Stimulated activated naive CD8-positive, alpha-beta T cell treated with anti-CD3 and anti-CD28 coated beads, Interleukin-15, Interleukin-2, amounts not matched to agents 100 ng/mL and 50 ng/mL, for 24 hours (primary cell): ENCODE data around the gene ANKRD36.
"Not testable (repeated sequence)": the region's sequence is repeated elsewhere in the genome, so short reads cannot be mapped to it uniquely, and the experiment has no call there.

Experiments used
- H3K27ac Mint-ChIP-seq: one replicate; pipeline ENCODE4 v1.8.0; 2021; ENCODE audit warnings: mild to moderate bottlenecking, mixed read lengths
- H3K27me3 Mint-ChIP-seq: one replicate; pipeline ENCODE4 v1.8.0; 2021; ENCODE audit warnings: mixed read lengths
- H3K36me3 Mint-ChIP-seq: one replicate; pipeline ENCODE4 v1.8.0; 2021; ENCODE audit warnings: low read depth, mixed read lengths
- H3K4me1 Mint-ChIP-seq: one replicate; pipeline ENCODE4 v1.8.0; 2021; ENCODE audit warnings: low read depth, mixed read lengths
- H3K4me3 Mint-ChIP-seq: one replicate; pipeline ENCODE4 v1.8.0; 2021; ENCODE audit warnings: mild to moderate bottlenecking, mixed read lengths
- H3K9me3 Mint-ChIP-seq: one replicate; pipeline ENCODE4 v1.8.0; 2021; ENCODE audit warnings: mixed read lengths

The ANKRD36 gene

GRCh38 chr2:97094772-97095611 lies 18.0 kb upstream of the ANKRD36 start, which contains the start of gene FAHD2B:
TSS of gene FAHD2B (minus strand) at chr2:97094882. CDS start at chr2:97091706, 3,176 bp downstream.
- Mint-ChIP-seq H3K27me3 (peaks cover 12% of the 10 kb centered on the region), H3K4me1 (peaks cover 12% of the 10 kb centered on the region), H3K27ac (peak within 1 kb of the TSS; percentile 16), H3K4me3 (peak within 1 kb of the TSS; percentile 79)
- H3K36me3 Mint-ChIP-seq, H3K9me3 Mint-ChIP-seq: not testable (repeated sequence)

DNA sequence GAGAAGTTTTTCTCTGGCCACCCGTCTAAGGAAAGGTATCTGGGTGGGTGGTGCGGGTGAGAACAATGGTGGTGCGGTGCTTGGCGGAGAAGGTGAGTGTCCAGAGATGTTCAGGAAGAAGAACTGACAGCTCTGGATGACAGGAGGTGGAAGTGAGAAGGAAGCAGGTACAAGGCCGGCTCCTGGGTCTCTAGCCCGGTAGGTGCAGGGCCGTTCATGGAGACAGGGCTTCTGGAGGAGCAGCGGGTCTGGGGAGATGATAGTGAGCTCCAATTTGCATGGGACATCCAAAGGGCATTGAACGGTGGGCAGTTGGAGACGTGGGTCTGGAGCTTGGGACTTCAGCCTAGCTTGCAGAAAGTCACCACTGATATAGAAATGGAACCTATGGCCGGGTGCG lies 17.3 kb upstream of the ANKRD36 start:
- no peak overlapping the region for H3K27ac Mint-ChIP-seq
- no peaks in the 10 kb centered on the region for H3K9me3 Mint-ChIP-seq
- H3K27me3 Mint-ChIP-seq: peaks cover 14% of the 10 kb centered on the region
- H3K4me1 Mint-ChIP-seq: peaks cover 12% of the 10 kb centered on the region
- H3K36me3 Mint-ChIP-seq: no peaks in the 10 kb centered on the region
- peak overlapping the region; percentile 79 for H3K4me3 Mint-ChIP-seq

GRCh38 chr2:97098786-97099372 lies 14.1 kb upstream of the ANKRD36 start:
- peaks cover 19% of the 10 kb centered on the region for H3K27me3 Mint-ChIP-seq
- not testable (repeated sequence) for H3K4me1 Mint-ChIP-seq, H3K36me3 Mint-ChIP-seq, H3K27ac Mint-ChIP-seq, H3K9me3 Mint-ChIP-seq, H3K4me3 Mint-ChIP-seq

DNA sequence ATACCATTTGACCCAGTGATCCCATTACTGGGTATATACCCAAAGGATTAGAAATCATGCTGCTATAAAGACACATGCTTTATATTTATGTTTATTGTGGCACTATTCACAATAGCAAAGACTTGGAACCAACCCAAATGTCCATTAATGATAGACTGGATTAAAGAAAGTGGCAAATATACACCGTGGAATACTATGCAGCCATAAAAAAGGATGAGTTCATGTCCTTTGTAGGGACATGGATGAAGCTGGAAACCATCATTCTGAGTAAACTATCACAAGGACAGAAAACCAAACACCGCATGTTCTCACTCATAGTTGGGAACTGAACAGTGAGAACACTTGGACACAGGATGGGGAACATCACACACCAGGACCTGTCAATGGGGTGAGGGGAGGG lies 6.1 kb upstream of the ANKRD36 start:
- H3K4me1 Mint-ChIP-seq, H3K4me3 Mint-ChIP-seq, H3K36me3 Mint-ChIP-seq, H3K27ac Mint-ChIP-seq, H3K9me3 Mint-ChIP-seq: not testable (repeated sequence)
- H3K27me3 Mint-ChIP-seq: peaks cover 26% of the 10 kb centered on the region

DNA sequence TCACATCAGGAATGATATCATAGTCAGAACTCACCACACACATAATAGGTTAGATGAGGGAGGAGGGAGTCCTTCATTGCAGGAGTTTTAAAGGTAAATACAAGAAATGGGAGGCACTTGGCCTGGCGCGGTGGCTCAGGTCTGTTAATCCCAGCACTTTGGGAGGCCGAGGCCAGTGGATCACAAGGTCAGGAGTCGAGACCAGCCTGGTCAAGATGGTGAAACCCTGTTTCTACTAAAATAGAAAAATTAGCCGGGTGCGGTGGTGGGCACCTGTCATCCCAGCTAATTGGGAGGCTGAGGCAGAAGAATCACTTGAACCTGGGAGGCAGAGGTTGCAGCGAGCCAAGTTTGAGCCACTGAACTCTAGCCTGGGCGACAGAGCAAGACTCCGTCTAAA lies 1.7 kb upstream of the ANKRD36 start:
- not testable (repeated sequence) for H3K9me3 Mint-ChIP-seq, H3K4me3 Mint-ChIP-seq, H3K27ac Mint-ChIP-seq, H3K36me3 Mint-ChIP-seq, H3K27me3 Mint-ChIP-seq
- peaks cover 10% of the 10 kb centered on the region for H3K4me1 Mint-ChIP-seq

DNA sequence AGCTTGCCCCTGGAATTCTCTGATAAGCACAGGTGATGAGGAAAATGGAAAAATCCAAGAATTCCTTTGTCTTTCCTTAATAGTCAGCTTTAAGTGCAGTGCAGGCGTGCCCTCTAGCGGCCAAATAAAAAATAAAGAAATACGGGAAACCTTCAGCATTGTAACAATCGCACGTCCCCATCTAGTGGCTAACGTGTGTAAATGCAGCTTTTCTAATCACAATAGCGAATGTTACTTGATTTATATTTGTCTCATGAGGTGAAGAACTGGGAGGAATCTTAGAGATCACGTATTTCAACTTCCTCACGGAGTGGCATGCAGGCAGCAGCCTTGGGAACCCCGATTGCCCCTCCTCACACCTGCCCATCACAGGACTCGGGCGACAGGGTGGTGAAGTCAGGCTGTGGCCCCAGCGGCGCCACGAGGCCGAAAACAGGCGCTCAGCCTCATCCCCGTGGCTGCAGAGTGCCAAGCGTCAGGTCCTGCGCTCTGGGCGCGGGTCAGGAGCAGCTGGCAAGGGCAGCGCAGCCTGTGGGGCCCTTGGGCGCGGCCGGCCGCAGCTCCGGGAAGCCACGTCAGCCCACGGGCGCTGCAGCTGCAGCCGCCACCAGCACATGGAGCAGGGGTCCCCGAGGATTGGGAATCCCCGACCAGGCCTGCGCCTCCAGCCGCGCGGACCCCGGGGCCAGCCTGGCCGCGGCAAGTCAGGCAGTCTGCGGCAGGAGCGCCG lies 468 bp upstream of the ANKRD36 start:
- not testable (repeated sequence) for H3K36me3 Mint-ChIP-seq, H3K9me3 Mint-ChIP-seq, H3K27me3 Mint-ChIP-seq
- H3K4me3 Mint-ChIP-seq: peak overlapping the region; percentile 87
- H3K27ac Mint-ChIP-seq: peak overlapping the region; percentile 86
- H3K4me1 Mint-ChIP-seq: peaks cover 10% of the 10 kb centered on the region

DNA sequence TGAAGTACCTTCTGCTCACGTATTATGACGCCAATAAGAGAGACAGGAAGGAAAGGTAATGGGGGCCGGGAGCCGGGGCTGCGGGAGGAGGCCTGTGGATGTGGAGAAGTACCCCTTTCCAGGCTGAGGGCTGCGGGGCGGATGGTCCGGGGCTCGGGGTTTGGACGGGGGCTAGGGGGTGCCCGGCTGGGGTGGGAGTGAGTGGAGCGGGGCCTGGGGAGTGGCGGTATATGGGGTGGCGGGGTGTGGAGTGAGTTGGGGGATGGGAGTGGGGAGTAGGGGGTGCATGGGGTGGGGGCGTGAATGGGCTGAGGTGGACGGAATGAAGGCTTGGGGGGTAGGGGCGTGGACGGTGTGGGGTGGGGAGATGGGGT lies 916 bp downstream of the ANKRD36 start:
- H3K4me1 Mint-ChIP-seq: peaks cover 10% of the 10 kb centered on the region
- peak overlapping the region; percentile 99 for H3K4me3 Mint-ChIP-seq
- not testable (repeated sequence) for H3K9me3 Mint-ChIP-seq, H3K36me3 Mint-ChIP-seq, H3K27me3 Mint-ChIP-seq
- peak overlapping the region; percentile 99 for H3K27ac Mint-ChIP-seq

DNA sequence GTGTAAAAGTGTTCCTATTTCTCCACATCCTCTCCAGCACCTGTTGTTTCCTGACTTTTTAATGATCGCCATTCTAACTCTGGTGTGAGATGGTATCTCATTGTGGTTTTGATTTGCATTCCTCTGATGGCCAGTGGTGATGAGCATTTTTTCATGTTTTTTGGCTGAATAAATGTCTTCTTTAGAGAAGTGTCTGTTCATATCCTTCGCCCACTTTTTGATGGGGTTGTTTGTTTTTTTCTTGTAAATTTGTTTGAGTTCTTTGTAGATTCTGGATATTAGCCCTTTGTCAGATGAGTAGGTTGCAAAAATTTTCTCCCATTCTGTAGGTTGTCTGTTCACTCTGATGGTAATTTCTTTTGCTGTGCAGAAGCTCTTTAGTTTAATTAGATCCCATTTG lies 16.1 kb downstream of the ANKRD36 start:
- not testable (repeated sequence) for H3K27me3 Mint-ChIP-seq, H3K4me3 Mint-ChIP-seq, H3K4me1 Mint-ChIP-seq, H3K27ac Mint-ChIP-seq, H3K9me3 Mint-ChIP-seq
- H3K36me3 Mint-ChIP-seq: peaks cover 34% of the 10 kb centered on the region

DNA sequence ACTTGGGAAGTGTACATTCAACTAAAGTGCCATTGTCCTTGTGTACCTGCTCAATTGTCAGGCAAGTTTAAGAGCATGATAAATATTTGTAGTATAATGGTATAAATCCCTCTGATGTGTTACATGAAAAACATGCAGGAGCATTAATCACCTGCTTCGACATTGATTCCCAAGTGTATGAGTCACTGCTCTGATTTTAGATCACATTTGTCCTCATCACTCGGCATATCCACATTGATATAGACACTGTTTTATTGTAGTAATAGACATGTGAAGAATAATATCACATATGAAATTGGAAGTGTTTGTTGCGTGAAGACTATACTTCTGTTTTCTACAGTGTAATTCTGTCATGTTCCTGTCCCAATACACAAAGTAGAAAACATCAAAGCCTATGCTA lies 31.1 kb downstream of the ANKRD36 start:
- H3K4me3 Mint-ChIP-seq, H3K27me3 Mint-ChIP-seq, H3K27ac Mint-ChIP-seq, H3K4me1 Mint-ChIP-seq, H3K9me3 Mint-ChIP-seq: not testable (repeated sequence)
- H3K36me3 Mint-ChIP-seq: peaks cover 33% of the 10 kb centered on the region

- H3K27me3 Mint-ChIP-seq, H3K9me3 Mint-ChIP-seq, H3K4me3 Mint-ChIP-seq, H3K27ac Mint-ChIP-seq, H3K4me1 Mint-ChIP-seq: not testable (repeated sequence)
- peaks cover 54% of the 10 kb centered on the region for H3K36me3 Mint-ChIP-seq
These were observed 53.6 kb downstream of the ANKRD36 start for GRCh38 chr2:97166548-97166947.

DNA sequence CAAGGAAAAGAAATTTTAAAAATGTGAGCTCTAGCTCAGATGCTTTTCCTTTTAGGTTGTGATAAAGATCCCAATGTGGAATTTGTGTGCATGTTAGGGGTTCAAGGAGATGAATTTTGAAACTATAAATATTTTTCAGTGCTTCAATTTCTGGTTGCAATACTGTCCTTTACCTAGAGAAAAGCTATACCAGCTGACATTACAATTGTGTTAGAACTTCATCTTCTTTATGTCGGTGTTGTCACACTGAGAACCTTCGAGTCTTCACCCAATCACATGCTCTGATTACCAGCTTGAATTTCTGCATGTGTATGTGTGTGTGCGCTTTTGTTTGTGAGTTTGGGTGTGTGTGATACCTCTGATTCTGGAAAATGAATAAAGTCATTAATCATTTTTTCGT lies 55.0 kb downstream of the ANKRD36 start:
- not testable (repeated sequence) for H3K9me3 Mint-ChIP-seq, H3K4me1 Mint-ChIP-seq, H3K27me3 Mint-ChIP-seq, H3K27ac Mint-ChIP-seq, H3K4me3 Mint-ChIP-seq
- H3K36me3 Mint-ChIP-seq: peaks cover 54% of the 10 kb centered on the region

DNA sequence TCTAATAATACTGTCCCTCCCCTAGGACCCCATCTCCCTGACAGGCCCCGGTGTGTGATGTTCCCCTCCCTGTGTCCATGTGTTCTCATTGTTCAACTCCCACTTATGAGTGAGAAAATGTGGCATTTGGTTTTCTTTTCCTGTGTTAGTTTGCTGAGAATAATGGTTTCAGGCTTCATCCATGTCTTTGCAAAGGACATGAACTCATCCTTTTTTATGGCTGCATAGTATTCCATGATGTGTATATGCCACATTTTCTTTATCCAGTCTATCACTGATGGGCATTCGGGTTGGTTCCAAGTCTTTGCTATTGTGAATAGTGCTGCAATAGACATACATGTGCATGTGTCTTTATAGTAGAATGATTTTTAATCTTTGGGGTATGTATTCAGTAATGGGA lies 55.6 kb downstream of the ANKRD36 start:
- H3K36me3 Mint-ChIP-seq: peaks cover 54% of the 10 kb centered on the region
- H3K4me1 Mint-ChIP-seq, H3K9me3 Mint-ChIP-seq, H3K27me3 Mint-ChIP-seq, H3K27ac Mint-ChIP-seq, H3K4me3 Mint-ChIP-seq: not testable (repeated sequence)

DNA sequence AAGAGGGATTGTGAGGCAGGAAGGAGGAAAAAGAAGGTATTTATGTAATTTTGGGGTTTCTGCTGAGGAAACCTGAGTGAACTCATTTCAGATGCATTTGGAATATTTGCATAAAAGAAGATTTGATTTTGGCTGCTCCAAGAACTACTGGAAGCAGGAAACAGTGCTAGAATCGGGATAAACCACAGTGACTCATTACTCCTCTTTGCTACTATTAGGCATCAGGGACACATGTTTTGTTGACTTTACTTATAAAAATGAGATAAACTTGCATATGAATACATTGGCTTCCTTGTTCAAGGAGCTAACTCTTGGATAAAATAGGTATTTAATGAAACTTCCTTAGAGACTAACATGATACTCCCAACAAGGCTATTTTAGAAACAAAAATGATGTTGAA lies 67.4 kb downstream of the ANKRD36 start:
- H3K9me3 Mint-ChIP-seq, H3K27ac Mint-ChIP-seq, H3K4me1 Mint-ChIP-seq, H3K27me3 Mint-ChIP-seq, H3K4me3 Mint-ChIP-seq: not testable (repeated sequence)
- H3K36me3 Mint-ChIP-seq: peaks cover 34% of the 10 kb centered on the region

DNA sequence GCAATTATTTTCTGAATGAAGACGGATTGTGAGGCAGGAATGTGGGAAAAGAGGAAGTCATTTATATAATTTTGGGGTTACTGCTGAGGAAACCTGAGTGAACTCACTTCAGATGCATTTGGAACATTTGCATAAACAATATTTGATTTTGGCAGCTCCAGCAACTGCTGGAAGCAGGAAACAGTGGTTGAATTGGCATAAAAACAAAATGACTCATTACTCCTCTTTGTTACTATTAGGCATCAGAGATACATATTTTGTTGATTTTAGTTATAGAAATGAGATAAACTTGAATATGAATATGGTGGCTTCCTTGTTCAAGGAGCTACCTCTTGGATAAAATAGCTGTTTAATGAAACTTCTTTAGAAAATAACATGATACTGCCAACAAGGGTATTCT lies 82.4 kb downstream of the ANKRD36 start:
- not testable (repeated sequence) for H3K9me3 Mint-ChIP-seq, H3K27me3 Mint-ChIP-seq, H3K27ac Mint-ChIP-seq, H3K4me3 Mint-ChIP-seq, H3K4me1 Mint-ChIP-seq
- peaks cover 58% of the 10 kb centered on the region for H3K36me3 Mint-ChIP-seq

DNA sequence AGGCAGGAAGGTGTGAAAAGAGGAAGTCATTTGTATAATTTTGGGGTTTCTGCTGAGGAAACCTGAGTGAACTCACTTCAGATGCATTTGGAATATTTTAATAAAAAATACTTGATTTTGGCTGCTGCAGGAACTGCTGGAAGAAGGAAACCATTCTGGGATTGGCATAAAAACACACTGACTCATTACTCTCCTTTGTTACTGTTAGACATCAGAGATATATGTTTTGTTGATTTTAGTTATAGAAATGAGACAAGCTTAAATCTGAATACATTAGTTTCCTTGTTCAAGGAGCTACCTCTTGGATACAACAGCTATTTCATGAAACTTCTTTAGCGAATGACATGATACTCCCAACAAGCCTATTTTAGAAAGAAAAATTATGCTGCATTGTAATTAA lies 84.3 kb downstream of the ANKRD36 start:
- not testable (repeated sequence) for H3K9me3 Mint-ChIP-seq, H3K4me1 Mint-ChIP-seq, H3K27me3 Mint-ChIP-seq, H3K4me3 Mint-ChIP-seq, H3K27ac Mint-ChIP-seq
- H3K36me3 Mint-ChIP-seq: peaks cover 48% of the 10 kb centered on the region
